GM21529 (cell line): Measurements from ENCODE around the gene NR2F2.
"Not testable (repeated sequence)": the region's sequence is repeated elsewhere in the genome, so short reads cannot be mapped to it uniquely, and the experiment has no call there.

Source experiments
- ATAC-seq: cut with Tn5 transposase; IDR thresholded peaks from one replicate; pipeline ENCODE4 v1.9.1; 2021; ENCODE audit not compliant: unreplicated experiment

NR2F2 gene

GRCh38 chr15:96365781-96366525 is 35.5 kb downstream of the NR2F2 start:
- no peak for ATAC-seq

- ATAC-seq, result no peak
Measured at GRCh38 chr15:96366526-96366877, 36.0 kb downstream of the NR2F2 start.

GRCh38 chr15:96367311-96368200 is 37.1 kb downstream of the NR2F2 start:
- no peak for ATAC-seq

DNA sequence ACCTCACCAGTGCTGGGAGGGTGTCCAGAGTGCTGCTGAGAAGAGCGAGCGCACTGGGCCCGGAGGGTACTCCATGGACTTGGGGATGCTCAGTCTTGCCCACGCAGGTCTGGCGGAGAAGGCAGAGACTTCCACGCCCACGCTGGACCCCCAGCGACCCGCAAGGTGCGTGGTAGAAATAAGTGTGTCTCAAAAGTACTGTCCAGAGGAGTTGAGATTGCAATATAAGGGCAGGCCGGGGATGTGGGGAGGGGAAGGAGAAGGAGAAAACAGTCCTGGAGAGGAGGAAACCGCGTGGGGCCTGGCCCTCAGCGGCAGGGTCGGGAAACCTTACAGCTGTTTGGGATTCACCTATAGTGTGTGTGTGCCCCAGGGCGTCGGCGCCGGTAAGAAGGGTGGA is 38.9 kb downstream of the NR2F2 start:
- ATAC-seq, result no peak

GRCh38 chr15:96369825-96370621 is 39.5 kb downstream of the NR2F2 start:
- ATAC-seq, result no peak

GRCh38 chr15:96372554-96372953 is 42.1 kb downstream of the NR2F2 start:
- no peak for ATAC-seq

DNA sequence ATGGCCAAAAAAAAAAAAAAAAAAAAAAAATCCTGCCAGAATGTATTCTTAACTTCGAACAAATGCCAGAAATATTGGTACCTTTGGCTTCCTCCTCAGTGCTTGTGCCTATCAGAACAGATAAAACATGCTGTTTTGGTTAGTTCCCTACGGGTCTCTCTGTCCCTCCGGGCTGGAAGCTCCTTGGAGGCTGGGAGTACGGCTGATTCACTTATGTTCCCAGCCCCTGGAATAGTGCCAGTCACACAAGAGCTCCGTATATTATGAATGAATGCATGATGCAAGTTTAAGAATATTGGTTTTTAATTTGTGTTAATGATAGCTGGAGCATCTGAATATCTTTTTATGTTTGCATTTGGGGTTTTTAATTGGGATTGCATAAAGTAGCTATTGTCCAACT is 44.0 kb downstream of the NR2F2 start:
- no peak for ATAC-seq

GRCh38 chr15:96379592-96379991 is 49.1 kb downstream of the NR2F2 start:
- ATAC-seq, result not testable (repeated sequence)

- ATAC-seq, result no peak
Measured at GRCh38 chr15:96381463-96381862, 51.0 kb downstream of the NR2F2 start.

- no peak for ATAC-seq
Measured at GRCh38 chr15:96385195-96385594, 54.7 kb downstream of the NR2F2 start.

DNA sequence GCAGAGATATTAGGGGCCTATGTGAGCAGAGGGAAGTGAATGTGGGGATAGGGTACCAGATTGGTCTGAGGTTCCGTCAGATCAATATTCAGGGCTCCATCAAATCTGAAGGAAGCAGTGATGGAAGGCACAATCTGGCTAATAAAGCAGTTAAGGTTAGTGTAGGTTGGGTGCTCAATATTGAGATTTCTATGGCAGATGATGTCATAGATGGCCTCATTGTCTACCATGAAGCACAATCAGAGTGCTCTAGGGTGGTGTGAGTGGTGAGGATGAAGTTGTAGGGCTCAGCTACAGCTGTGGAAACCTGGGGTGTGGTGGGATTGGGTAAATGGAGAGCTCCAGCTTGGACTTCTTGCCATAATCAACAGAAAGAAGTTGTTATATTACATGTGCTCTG is 58.2 kb downstream of the NR2F2 start:
- ATAC-seq, result no peak
